HG02678 (cell line): Measurements from ENCODE around the gene SCAP.
"Not testable (repeated sequence)": the region's sequence is repeated elsewhere in the genome, so short reads cannot be mapped to it uniquely, and the experiment has no call there.

Experiments
- ATAC-seq: cut with Tn5 transposase; IDR thresholded peaks from one replicate; pipeline ENCODE4 v1.9.1; 2021; ENCODE audit warnings: mild to moderate bottlenecking, moderate library complexity; ENCODE audit not compliant: unreplicated experiment

Gene SCAP

GRCh38 chr3:47475570-47476329 is at the start of gene SCAP:
TSS of gene SCAP (minus strand) at chr3:47475941. CDS start at chr3:47442993, 32,948 bp downstream.
- ATAC-seq, result peak; percentile 87

- ATAC-seq, result no peak
Observed at GRCh38 chr3:47523310-47524073, 47.8 kb upstream of the SCAP start.

DNA sequence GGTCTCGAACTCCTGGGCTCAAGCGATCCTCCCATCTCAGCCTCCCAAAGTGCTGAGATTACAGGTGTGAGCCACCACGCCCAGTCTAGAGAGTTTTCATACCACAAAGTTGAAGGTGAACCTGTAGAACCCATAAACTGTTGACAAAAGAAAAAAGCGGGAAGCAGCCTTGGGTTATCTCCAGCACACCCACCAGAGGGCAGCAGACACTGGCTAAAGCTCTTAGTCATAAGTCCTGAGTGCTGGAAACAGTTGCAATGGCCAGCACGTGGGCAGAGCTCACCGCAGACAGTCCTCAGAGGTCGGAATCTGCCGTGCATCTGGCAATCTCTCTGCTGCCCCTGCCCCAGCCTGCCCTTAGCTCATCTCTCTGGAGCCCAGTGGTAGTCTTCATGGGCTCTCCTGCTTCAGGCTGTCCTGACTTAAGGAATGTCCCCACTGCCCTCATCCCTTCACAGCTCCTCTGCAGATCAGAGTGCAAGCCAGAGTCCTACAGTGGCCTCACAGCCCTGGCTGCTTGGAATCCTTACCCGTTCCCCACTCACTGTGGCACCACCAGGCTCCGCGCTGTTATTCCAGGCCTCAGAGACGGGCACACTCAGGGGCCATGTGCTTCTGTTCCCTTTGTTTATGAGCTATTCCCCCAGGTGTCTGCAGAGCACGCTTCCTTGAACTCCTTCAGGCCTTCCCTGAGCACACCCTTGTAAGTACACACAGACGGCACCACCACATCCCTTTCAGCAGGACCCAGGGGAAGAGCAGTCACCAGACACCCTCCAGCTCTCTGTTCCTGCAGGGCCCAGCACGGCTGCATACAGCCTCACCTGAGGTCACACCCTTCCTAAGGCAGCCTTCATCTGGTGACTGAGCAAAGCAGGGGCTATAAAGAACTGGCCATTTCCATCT is 46.6 kb upstream of the SCAP start:
- ATAC-seq, result peak; percentile 76

GRCh38 chr3:47520756-47521155 is 45.0 kb upstream of the SCAP start:
- ATAC-seq, result no peak

GRCh38 chr3:47517937-47518336 is 42.2 kb upstream of the SCAP start:
- no peak for ATAC-seq

DNA sequence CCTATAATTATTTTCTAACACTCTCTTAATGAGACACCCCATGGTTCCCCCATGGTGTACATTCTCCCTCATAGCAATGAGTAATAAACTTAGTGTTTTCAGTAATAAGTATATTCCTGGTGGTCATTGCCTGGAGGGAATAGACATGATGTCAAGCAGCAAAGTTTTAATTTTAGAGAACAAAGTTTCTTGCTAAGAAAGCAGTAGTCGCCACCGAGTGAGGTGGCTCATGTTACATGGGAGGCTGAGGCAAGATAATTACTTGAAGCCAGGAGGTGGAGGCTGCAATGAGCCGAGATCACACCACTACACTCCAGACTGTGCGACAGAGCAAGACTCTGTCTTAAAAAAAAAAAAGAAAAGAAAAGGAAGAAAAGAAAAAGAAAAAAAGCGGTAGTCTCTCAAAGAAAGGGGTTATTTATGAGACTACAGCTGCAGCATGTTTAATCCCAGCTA is 40.2 kb upstream of the SCAP start:
- ATAC-seq, result no peak

DNA sequence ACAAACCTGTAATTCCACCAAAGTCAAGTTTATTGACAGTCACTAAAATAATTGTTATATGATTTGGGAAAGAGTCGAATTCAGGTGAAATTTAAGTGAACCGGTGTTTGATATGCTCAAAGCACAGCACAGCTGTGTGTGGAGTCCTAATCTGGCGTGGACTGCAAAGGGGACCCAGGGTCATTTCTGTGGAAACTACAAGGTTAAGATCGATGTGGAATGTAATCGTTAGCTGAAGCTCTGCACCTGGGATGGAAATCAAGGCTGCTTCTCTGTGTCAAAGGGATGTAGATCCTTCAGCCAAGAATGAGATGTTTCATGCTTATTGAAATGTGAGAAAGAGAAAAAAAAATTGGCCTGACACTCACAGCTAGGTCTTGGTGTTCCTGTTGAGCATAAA is 39.4 kb upstream of the SCAP start:
- ATAC-seq, result no peak

- ATAC-seq, result peak; percentile 96
Observed at GRCh38 chr3:47513125-47513929, 37.6 kb upstream of the SCAP start, which contains the start of gene ELP6. TSS of gene ELP6 (minus strand) at chr3:47513712. CDS start at chr3:47513590, 122 bp downstream.

DNA sequence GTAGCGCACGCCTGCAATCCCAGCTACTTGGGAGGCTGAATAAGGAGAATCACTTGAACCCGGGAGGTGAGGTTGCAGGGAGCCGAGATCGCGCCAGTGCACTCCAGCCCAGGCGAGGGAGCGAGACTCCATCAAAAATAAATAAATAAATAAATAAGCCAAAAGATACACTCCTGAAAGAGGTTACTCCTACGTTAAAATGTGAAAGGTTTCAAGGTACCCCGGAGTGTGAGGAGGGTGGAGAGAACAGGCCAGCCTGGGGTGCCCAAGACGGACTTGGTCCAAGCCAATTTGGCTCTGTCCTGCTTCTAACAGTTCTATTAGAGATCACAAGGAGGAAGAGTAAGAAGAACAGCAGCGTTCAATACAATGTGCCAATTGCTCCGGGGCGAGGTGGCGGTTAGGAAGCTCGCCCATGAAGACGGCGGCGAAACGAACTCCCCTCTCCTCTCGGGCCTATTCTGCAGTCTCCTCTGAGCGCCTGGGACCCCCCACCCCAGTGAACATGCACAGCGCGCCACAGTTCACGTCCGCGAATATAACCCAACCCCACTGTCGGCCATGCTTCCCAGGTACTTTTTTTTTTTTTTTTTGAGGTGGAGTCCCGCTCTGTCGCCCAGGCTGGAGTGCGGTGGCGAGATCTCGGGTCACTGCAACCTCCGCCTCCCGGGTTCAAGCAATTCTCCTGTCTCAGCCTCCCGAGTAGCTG is 36.8 kb upstream of the SCAP start:
- ATAC-seq, result no peak

- ATAC-seq, result not testable (repeated sequence)
Observed at GRCh38 chr3:47505267-47505666, 29.5 kb upstream of the SCAP start.

DNA sequence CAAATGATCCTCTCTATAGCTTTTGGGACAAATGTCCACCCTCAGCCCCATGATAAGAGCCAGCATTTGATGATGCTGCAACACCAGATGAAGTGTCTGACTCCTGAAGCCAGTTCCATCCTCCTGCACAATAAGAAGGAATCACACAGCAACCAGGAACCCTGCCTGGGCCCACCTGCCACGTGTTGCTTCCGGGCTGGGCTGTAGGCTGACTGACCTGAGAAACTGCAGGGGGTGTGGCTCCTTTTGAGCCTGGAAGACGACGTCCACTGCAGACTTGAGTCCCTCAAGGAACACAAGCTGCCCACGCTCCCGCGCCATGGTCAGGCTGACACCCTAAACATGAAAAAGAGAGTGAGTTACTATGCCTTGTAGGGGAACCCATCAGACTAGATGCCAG is 28.4 kb upstream of the SCAP start:
- ATAC-seq, result no peak

DNA sequence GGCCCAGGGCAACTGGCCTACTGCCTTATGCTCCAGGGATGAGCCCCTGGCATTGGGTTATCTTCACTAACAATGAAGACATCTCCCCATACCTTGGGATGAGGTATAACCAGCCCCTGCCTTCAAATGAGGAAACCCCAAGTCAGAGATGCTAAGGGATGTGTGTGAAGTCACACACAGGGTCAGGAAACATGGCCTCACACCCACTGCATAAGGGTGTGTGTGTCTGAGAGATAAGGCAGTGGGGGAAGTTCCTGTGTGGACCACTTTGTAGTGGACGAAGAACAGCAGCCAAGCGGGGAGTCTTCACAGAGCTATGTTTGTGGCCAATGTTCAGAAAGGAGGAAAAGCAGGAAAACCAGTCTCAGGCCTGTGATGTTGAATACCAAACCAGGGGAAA is 27.3 kb upstream of the SCAP start:
- ATAC-seq, result no peak

GRCh38 chr3:47496892-47497291 is 21.2 kb upstream of the SCAP start:
- ATAC-seq, result no peak

GRCh38 chr3:47495886-47496285 is 20.1 kb upstream of the SCAP start:
- ATAC-seq, result no peak

DNA sequence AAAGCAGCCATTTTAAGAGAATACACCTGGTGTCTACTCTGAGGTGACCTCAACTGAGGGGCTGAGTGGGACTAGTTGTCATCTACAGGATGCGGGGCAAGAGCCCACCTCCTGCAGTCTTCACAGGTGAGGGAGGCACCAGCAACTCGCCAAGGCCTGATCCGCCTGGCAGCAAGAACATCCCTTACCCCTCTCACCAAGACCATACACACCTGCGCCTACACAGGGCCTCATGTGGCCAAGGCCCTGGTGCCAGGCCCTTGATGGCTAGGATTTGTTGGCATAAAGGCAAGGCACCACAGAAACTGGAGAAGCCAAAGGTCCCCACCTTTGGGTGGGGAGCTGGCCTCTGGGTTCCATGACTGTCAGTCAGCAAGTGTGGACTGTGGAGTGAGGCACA is 19.4 kb upstream of the SCAP start:
- no peak for ATAC-seq

- no peak for ATAC-seq
Observed at GRCh38 chr3:47491777-47492176, 16.0 kb upstream of the SCAP start.

DNA sequence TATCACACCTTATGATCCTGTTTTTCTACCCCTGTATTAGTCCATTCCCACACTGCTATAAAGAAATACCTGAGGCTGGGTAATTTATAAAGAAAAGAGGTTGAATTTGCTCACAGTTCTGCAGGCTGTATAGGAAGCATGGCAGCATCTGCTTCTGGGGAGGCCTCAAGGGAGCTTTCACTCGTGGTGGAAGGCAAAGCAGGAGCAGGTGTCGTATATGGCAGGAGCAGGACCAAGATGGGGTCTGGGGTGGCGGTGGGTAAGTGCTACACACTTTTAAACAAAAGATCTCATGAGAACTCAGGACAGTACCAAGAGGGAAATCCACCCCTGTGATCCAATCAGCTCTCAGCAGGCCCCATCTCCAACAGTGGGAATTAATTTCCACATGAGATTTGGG is 15.4 kb upstream of the SCAP start:
- ATAC-seq, result no peak

GRCh38 chr3:47487265-47487664 is 11.5 kb upstream of the SCAP start:
- ATAC-seq, result no peak

GRCh38 chr3:47485812-47486211 is 10.1 kb upstream of the SCAP start:
- ATAC-seq, result no peak

GRCh38 chr3:47482366-47482765 is 6.6 kb upstream of the SCAP start:
- no peak for ATAC-seq
